ENCODE measurements around the gene BABAM2. TPM values are rescaled to one million over a fixed set of nuclear protein-coding genes. Genes with fewer than 3 reads are reported as not detected.

The BABAM2 gene
- total and polyA plus RNA-seq, 10 of the 15 experiments (the other 5 are each of a cell fraction or from before 2014, with no cell fraction given), result 30.7 to 59.9 (median 44.5) TPM

DNA sequence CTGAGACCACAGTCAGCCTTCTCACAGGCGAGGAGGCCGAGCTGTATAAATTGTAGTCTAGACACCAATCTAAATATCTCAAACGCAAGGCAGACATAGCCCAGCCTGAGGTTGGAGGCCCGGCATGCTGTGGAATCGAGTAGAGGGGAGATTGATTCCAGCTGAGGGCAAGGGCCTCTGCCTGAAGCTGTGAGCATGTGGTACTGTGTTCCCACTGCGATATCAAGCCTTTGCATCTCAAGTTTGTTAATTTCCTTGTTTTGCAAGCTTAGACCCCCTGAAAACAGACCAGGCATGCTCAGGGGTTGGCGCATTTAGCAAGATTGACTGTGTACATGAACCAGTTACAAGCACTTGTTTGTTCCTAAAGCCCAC, 437.0 kb downstream of the BABAM2 start:
- in situ Hi-C loops (cut with MboI) (no loop called here), intact Hi-C loops (cut with micrococcal nuclease; ENCODE audit: unreplicated experiment) (no loop called here)
- RAD21 ChIA-PET (ENCODE audit: unreplicated experiment), result no interaction called here
- POLR2A ChIA-PET, result no interaction called here
- Histone ChIP-seq H4K20me1 (ENCODE audit: control insufficient read depth, insufficient read depth) (no peaks in the 10 kb centered on the region), H3K9ac (ENCODE audit: control insufficient read depth, insufficient read depth, low read length) (no peak overlapping the region), H3K36me3 (ENCODE audit: control insufficient read depth in 2 of 2, insufficient read depth in 2 of 2, low read length in 1 of 2) (no peaks in the 10 kb centered on the region), H3K4me3 (no peak overlapping the region), H2AFZ (ENCODE audit: control insufficient read depth, low read depth, low read length) (no peak overlapping the region), H3K9me3 (replicated peaks; ENCODE audit: control insufficient read depth, insufficient read depth, low read length) (no peaks in the 10 kb centered on the region), H3K27me3 (replicated peaks in 1 of 2; ENCODE audit: control insufficient read depth in 2 of 2, insufficient read depth in 2 of 2, low read length in 1 of 2) (no peaks in the 10 kb centered on the region), H3K27ac (ENCODE audit: control insufficient read depth, insufficient read depth) (no peak overlapping the region), H3K4me1 (ENCODE audit: control insufficient read depth, insufficient read depth, low read length) (peaks cover 13% of the 10 kb centered on the region), H3K4me2 (ENCODE audit: control insufficient read depth, insufficient read depth) (no peak overlapping the region), H3K79me2 (ENCODE audit: control insufficient read depth, insufficient read depth, low read length) (no peaks in the 10 kb centered on the region)
- TF ChIP-seq, protein P1, sequence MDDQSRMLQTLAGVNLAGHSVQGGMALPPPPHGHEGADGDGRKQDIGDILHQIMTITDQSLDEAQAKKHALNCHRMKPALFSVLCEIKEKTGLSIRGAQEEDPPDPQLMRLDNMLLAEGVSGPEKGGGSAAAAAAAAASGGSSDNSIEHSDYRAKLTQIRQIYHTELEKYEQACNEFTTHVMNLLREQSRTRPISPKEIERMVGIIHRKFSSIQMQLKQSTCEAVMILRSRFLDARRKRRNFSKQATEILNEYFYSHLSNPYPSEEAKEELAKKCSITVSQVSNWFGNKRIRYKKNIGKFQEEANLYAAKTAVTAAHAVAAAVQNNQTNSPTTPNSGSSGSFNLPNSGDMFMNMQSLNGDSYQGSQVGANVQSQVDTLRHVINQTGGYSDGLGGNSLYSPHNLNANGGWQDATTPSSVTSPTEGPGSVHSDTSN (IDR thresholded peaks at IDR 0.05; ENCODE audit: insufficient replicate concordance, low read depth, low read length), result no peak
- no peak for TF ChIP-seq ATF7 (IDR thresholded peaks at IDR 0.05; ENCODE audit: low read depth)
- no peak for TF ChIP-seq NFYB (IDR thresholded peaks at IDR 0.05; ENCODE audit: insufficient read depth, low read depth, low read length)
- no peak for TF ChIP-seq WRNIP1 (IDR thresholded peaks at IDR 0.05; ENCODE audit: borderline replicate concordance, low read depth, low read length)
- TF ChIP-seq, protein P2, sequence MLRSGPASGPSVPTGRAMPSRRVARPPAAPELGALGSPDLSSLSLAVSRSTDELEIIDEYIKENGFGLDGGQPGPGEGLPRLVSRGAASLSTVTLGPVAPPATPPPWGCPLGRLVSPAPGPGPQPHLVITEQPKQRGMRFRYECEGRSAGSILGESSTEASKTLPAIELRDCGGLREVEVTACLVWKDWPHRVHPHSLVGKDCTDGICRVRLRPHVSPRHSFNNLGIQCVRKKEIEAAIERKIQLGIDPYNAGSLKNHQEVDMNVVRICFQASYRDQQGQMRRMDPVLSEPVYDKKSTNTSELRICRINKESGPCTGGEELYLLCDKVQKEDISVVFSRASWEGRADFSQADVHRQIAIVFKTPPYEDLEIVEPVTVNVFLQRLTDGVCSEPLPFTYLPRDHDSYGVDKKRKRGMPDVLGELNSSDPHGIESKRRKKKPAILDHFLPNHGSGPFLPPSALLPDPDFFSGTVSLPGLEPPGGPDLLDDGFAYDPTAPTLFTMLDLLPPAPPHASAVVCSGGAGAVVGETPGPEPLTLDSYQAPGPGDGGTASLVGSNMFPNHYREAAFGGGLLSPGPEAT (IDR thresholded peaks at IDR 0.05; ENCODE audit: low read depth), result no peak
- TF ChIP-seq KAT2A (conservative IDR thresholded peaks at IDR 0.05; ENCODE audit: control insufficient read depth, low read depth, low read length), result no peak
- TF ChIP-seq, protein P3, sequence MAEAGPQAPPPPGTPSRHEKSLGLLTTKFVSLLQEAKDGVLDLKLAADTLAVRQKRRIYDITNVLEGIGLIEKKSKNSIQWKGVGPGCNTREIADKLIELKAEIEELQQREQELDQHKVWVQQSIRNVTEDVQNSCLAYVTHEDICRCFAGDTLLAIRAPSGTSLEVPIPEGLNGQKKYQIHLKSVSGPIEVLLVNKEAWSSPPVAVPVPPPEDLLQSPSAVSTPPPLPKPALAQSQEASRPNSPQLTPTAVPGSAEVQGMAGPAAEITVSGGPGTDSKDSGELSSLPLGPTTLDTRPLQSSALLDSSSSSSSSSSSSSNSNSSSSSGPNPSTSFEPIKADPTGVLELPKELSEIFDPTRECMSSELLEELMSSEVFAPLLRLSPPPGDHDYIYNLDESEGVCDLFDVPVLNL (IDR thresholded peaks at IDR 0.05; ENCODE audit: low read depth, low read length), result no peak
- TF ChIP-seq, protein P4, sequence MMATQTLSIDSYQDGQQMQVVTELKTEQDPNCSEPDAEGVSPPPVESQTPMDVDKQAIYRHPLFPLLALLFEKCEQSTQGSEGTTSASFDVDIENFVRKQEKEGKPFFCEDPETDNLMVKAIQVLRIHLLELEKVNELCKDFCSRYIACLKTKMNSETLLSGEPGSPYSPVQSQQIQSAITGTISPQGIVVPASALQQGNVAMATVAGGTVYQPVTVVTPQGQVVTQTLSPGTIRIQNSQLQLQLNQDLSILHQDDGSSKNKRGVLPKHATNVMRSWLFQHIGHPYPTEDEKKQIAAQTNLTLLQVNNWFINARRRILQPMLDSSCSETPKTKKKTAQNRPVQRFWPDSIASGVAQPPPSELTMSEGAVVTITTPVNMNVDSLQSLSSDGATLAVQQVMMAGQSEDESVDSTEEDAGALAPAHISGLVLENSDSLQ (IDR thresholded peaks at IDR 0.05), result no peak
- TF ChIP-seq EZH2 (IDR thresholded peaks at IDR 0.05; ENCODE audit: borderline replicate concordance, control insufficient read depth, low read depth, low read length), result no peak
- no peak for TF ChIP-seq KDM1A (IDR thresholded peaks at IDR 0.05; ENCODE audit: borderline replicate concordance)
- no peak for TF ChIP-seq SREBF1 (IDR thresholded peaks at IDR 0.05; ENCODE audit: low read length)
- TF ChIP-seq SMAD1 (IDR thresholded peaks at IDR 0.05; ENCODE audit: low read depth, partially characterized antibody), result no peak
- TF ChIP-seq, protein P5, sequence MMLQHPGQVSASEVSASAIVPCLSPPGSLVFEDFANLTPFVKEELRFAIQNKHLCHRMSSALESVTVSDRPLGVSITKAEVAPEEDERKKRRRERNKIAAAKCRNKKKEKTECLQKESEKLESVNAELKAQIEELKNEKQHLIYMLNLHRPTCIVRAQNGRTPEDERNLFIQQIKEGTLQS (IDR thresholded peaks at IDR 0.05; ENCODE audit: borderline replicate concordance, extremely low read depth, low read depth, low read length), result no peak
- no peak for TF ChIP-seq CBX5 (IDR thresholded peaks at IDR 0.05; ENCODE audit: low read depth)
- no peak for TF ChIP-seq POLR2AphosphoS5 (IDR thresholded peaks at IDR 0.05; ENCODE audit: low read length)
- TF ChIP-seq MTA2 (IDR thresholded peaks at IDR 0.05; ENCODE audit: low read depth), result no peak
- no peak for TF ChIP-seq BRCA1 (IDR thresholded peaks at IDR 0.05; ENCODE audit: low read depth, low read length)
- no peak for TF ChIP-seq RFX5 (IDR thresholded peaks at IDR 0.05; ENCODE audit: low read depth, low read length)
- no peak for TF ChIP-seq RB1 (IDR thresholded peaks at IDR 0.05; ENCODE audit: borderline replicate concordance)
- no peak for TF ChIP-seq STAT3 (IDR thresholded peaks at IDR 0.05; ENCODE audit: low read depth, low read length)
- CTCF ChIA-PET, result no interaction called here
- ATAC-seq, result no peak
- 97% methylated on average over 7 of the region's 7 CpGs for WGBS (ENCODE audit: insufficient coverage, insufficient replicate concordance, low lambda C conversion rate, missing lambda C conversion rate)
- SMC1A ChIA-PET (ENCODE audit: uncharacterized antibody, unreplicated experiment), result no interaction called here
- DNase-seq (ENCODE audit: low read depth, low spot score), result no peak
- FAIRE-seq, result no peak
- BruUV-seq (replicated peaks), result no TSS peak
